C1 segment of cervical spinal cord (tissue), 14 donors: ENCODE results near the gene DOCK2.
A peak's percentile ranks its signal among the peaks of the same experiment; 100 is the strongest.

Experiments used
- DNase-seq, 14 donors: peaks; one replicate each; lab custom pipeline; 2025; lab: John Stamatoyannopoulos, UW

The DOCK2 gene

DNA sequence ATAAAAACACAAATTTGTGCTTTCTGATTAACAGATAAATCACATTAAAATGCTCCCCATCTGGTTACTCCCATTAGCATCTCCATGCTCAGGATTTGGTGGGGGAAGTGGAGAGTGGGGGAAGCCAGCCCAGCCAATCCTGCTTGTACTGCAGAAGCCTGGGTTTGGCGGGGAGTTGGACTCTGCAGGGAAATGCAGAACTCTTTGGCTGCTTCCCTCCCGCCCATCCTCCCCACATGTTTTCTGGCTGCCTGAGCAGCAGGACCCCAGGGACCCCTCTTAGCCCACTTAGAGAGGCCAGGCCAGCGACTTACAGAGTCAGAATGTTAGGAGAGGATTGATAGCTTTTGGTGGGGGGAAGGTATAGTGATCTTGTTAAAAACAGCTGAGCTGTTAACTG is 409.2 kb downstream of the DOCK2 start:
- no peak for DNase-seq

DNA sequence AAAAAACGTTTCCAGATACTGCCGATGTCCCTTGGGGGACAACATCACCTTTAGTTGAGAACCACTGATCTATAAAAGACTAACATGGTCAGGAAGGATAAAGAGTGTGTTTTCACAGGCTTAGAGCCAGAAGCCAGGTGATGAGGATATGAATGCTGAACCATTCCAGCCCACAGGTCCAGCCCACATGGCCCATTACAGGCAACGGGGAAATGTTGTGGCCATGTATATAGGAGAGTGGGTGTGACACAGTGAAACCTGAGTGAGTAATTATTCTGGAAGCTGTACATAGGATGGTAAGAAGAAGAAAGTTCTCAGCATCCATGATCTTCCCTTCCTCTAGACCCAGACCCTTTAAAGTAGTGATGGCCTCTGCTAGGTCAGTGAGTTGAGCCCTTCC is 412.6 kb downstream of the DOCK2 start:
- no peak for DNase-seq

- no peak for DNase-seq
Measured at GRCh38 chr5:170053896-170054295, 416.8 kb downstream of the DOCK2 start.

- DNase-seq: no peak
Measured at GRCh38 chr5:170055606-170056005, 418.5 kb downstream of the DOCK2 start.

GRCh38 chr5:170056561-170057267 is 419.6 kb downstream of the DOCK2 start:
- DNase-seq: no peak

DNA sequence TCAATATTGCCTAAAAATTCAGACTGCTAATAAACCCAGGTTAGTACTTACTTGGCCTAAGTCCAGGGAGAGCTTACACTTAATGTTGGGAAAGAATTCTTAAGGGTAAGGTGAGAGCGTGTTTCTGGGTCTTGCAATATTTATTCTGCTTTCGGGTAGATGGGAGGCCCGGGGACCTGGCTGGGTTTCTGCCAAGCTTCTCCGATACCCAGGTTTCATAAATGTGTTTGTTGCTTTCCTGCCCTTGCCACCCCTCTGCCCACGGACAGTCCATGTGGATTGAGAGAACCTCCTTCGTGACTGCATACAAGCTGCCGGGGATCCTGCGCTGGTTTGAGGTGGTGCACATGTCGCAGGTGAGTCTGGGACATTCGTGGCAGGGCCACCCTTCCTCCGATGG is 420.2 kb downstream of the DOCK2 start:
- DNase-seq: no peak

GRCh38 chr5:170059221-170059620 is 422.1 kb downstream of the DOCK2 start:
- no peak for DNase-seq

GRCh38 chr5:170067152-170067551 is 430.1 kb downstream of the DOCK2 start:
- DNase-seq: no peak

DNA sequence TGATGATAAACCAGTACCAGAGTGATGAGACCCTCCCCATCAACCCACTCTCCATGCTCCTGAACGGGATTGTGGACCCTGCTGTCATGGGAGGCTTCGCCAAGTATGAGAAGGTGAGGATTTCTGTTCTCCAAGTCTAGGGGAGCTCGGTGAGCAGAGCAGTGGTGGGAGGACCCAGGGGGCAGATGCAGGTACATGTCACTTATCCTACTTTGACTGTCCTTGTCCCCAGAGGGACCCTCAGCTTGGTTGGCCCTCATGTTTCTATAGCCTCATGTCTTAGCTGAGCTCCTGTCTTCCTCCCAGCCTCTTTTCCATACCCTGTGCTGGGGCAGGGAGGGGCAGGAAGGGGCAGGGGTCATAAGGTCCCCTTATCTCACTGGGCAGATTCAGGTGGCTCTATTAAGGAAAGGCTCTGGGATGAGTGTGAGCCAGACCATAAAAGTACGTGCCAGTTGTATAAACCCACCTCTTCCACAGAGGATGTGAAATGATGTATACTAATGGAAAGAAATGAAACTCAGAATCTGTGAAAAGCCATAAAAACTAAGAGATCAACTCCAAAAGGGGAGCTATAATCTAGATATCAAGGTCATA is 430.6 kb downstream of the DOCK2 start:
- DNase-seq: no peak

- DNase-seq: no peak
Measured at GRCh38 chr5:170069512-170069911, 432.4 kb downstream of the DOCK2 start.

DNA sequence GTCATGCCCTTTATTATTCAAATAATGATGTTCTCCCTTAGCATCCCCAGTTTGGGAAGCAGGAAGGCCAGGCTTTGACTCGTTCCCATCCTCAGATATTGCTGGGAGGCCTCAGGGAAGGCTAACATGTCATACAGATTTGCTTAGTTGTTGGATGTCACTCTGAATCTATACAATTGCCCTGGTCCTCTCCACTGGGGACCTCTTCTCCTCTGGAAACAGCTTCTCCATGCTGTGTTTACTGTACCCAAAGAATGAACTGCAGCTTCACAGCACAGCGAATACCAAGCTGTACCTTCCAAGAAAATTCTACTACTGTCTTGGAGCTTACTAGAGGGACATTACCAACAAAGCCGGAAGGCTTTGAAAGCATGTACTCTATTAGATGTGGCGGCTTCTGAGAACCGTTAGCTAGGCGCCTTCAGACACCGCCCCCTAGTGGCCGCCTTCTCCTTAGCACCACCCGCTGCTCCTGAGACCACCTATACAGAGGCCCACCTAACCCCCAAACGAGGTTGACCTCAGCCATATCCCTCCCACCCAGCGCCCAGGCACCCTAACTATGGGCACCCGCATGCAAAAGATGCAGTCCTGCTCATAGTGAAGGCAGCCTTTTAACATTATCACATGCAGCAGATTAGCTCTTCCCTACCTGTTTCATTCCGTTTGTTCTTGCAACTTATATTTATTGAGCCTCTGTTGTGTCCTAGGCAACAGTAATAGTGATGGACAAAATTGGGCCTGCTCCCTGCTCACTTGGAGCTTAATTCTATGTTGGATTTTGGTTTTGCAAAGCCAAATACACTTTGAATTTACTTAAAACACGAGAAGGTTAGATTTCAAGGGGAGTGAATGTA is 433.7 kb downstream of the DOCK2 start:
- peak in 4 of 14 donors; percentile 3 to 15 (median 5) for DNase-seq

GRCh38 chr5:170071748-170072147 is 434.7 kb downstream of the DOCK2 start:
- no peak for DNase-seq

- DNase-seq: no peak
Measured at GRCh38 chr5:170075696-170076095, 438.6 kb downstream of the DOCK2 start.

GRCh38 chr5:170076211-170076610 is 439.1 kb downstream of the DOCK2 start:
- no peak for DNase-seq

GRCh38 chr5:170076739-170077138 is 439.7 kb downstream of the DOCK2 start:
- no peak for DNase-seq

DNA sequence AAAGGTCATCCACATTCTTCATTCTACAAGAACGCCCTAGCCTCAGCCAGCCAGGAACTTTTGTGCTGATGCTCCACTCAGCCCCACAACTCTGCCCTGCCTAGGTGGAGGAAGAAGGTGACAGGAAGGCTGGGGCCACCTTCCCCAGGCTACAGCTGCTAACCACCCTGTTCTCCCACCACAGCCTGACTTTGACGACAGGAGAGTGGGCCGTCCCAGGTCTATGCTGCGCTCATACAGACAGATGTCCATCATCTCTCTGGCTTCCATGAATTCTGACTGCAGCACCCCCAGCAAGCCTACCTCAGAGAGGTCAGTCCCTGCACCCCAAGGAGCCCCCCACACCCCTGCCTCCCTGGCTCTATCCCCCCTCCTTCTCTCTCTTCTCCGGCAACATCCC is 440.5 kb downstream of the DOCK2 start:
- no peak for DNase-seq

DNA sequence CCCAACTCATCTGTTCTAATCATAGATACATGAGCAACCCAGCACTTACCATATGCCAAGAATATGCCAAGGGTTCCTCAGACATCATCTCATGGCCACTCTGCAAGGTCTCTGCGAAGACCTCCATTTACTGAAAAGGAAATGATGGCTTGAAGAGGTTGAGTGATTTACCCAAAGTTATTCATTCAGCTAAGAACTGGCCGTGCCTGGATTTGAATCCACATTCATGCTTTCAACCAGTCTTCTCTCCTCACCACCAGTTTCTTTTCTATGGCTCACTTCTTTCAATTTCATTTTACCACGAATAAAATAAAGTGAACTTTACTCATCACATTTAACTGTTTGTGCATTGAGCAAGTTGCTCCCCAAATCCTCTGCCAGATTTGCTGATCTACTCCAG is 441.4 kb downstream of the DOCK2 start:
- no peak for DNase-seq

- DNase-seq: no peak
Measured at GRCh38 chr5:170078931-170079330, 441.9 kb downstream of the DOCK2 start.

GRCh38 chr5:170080217-170080616 is 443.1 kb downstream of the DOCK2 start:
- DNase-seq: no peak

DNA sequence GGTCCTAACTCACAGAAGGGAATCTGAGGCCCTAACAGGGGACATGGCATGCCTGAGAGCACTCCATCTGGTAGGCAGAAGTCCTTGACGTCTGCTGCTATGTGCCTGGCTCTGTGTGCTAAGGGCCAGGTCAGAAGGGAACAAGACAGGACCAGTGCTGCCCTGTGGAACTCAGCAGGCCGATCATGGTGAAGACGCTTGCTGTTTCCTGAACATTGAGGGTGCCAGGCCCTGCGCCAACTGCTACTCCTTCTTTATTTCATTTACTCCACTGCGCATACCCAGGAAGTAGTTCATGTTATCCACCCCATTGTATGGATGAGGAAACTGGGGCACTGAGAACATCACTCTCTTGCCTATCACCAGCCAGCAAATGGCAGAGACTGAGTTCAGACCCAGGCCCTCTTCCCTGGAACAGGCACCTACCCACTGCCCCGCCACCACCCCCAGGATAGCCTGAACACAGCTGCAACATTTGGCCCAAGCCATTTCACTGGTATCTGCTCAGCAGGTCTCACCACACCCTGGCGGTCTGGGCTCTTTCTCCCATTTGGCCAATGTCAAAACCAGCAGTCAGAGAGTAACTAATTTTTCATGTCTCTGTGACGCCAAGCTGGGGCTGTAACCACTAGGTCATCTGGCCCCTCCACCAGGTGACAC is 443.8 kb downstream of the DOCK2 start:
- no peak for DNase-seq

GRCh38 chr5:170081616-170082015 is 444.5 kb downstream of the DOCK2 start:
- DNase-seq: no peak

DNA sequence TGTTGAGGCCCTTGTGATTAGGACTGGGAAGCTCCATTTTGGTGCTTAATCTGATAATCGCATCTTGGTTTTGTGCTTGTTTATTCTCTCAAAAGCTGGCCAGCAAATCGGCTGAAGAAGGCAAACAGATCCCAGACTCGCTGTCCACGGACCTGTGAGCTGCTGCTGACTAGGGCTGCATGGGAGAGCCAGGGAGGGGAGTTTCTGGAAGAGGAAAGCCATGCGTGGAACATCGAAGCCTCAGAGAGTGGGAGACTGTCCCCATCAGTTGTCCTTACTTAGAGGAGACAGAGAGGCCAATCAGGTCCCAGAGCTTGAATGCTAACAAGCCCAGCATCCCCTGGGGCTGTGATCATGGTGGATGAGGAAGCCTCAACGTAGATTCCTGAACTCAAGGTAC is 445.6 kb downstream of the DOCK2 start:
- no peak for DNase-seq
